Neuron (in vitro differentiated cells): ENCODE results near the gene CPSF4.
A peak's percentile ranks its signal among the peaks of the same experiment; 100 is the strongest.
"Not testable (repeated sequence)": the region's sequence is repeated elsewhere in the genome, so short reads cannot be mapped to it uniquely, and the experiment has no call there.

Source experiments
- H2AFZ ChIP-seq: one replicate; pipeline ENCODE4 v1.6.1; 2013; ENCODE audit warnings: low read depth, mild to moderate bottlenecking, inconsistent platforms, low read length, moderate library complexity
- H3K27me3 ChIP-seq: one replicate; pipeline ENCODE4 v1.6.1; 2013; ENCODE audit warnings: low read length; ENCODE audit not compliant: insufficient read depth
- H3K36me3 ChIP-seq: one replicate; pipeline ENCODE4 v1.6.1; 2013; ENCODE audit warnings: low read length; ENCODE audit not compliant: insufficient read depth
- H3K4me1 ChIP-seq: one replicate; pipeline ENCODE4 v1.6.1; 2013; ENCODE audit warnings: low read length; ENCODE audit not compliant: insufficient read depth
- H3K4me3 ChIP-seq: 2 replicates; pipeline ENCODE4 v1.5.1; 2013; ENCODE audit warnings: mild to moderate bottlenecking, low read length, moderate library complexity
- H3K9me3 ChIP-seq: one replicate; pipeline ENCODE4 v1.6.1; 2013; ENCODE audit warnings: low read length

CPSF4 gene

DNA sequence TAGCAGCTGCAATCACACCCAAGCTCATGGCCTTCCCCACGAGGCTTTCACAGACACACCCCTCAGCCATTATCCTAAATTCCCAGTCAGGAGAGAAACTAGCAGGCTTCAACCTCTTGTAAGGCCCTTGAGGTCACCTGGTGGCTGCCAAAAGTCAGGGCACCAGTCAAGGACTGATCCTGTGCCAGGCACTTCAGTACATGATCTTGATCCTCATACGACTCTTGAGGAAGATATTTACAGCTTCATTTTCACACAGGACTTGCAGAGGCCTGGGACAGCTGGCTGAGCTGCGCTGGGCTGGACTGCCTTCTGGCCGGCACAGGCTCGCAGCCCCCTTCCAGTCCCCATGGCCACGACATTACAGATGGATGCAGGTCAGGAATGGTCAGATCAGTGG lies 39.1 kb upstream of the CPSF4 start:
- no peak overlapping the region for H3K4me3 ChIP-seq
- H3K4me1 ChIP-seq = no peaks in the 10 kb centered on the region
- H3K27me3 ChIP-seq = no peaks in the 10 kb centered on the region
- no peaks in the 10 kb centered on the region for H3K9me3 ChIP-seq
- H2AFZ ChIP-seq = no peak overlapping the region
- peaks cover 82% of the 10 kb centered on the region for H3K36me3 ChIP-seq

DNA sequence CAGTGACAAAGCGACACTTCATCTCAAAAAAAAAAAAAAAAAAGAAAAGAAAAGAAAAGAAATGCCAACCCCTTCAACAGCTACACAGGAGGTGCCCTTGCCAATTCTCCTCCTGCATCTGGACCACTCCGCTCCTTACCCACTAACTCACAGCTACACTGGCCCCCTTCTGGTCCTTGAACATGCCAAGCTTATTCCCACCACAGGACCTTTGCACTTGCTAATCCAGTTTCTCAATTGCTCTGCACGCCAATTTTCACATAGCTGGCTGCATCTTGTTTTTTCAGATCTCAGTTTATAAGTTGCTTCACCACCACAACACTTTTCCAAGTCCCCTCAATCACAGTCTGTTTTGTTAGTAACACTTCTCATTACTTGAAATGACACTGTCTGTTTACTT lies 35.9 kb upstream of the CPSF4 start:
- Histone ChIP-seq H2AFZ (no peak overlapping the region), H3K4me1 (peaks cover 16% of the 10 kb centered on the region), H3K36me3 (peaks cover 68% of the 10 kb centered on the region), H3K9me3 (no peaks in the 10 kb centered on the region), H3K4me3 (no peak overlapping the region), H3K27me3 (no peaks in the 10 kb centered on the region)

DNA sequence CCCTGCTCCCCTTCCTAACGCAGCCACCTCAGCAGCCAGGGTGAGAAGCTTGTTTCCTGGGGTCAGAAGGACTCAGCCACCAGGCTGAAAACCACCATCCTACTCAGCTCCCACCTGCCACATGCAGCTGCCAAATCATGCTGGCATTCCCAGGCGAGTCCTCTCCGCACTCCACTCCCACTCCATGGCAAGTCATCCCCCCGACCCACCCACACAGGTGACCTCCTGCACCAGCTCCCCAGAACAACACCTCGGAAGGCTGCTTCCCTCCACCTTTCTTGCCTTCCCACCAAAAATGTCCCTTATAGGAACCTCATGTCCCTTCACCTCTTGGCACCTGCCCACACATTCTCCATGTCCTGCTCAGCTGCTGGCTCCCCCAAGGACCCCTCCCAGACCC lies 35.0 kb upstream of the CPSF4 start:
- Histone ChIP-seq H3K9me3 (no peaks in the 10 kb centered on the region), H3K4me1 (peaks cover 16% of the 10 kb centered on the region), H2AFZ (no peak overlapping the region), H3K4me3 (no peak overlapping the region), H3K27me3 (no peaks in the 10 kb centered on the region), H3K36me3 (peaks cover 59% of the 10 kb centered on the region)

DNA sequence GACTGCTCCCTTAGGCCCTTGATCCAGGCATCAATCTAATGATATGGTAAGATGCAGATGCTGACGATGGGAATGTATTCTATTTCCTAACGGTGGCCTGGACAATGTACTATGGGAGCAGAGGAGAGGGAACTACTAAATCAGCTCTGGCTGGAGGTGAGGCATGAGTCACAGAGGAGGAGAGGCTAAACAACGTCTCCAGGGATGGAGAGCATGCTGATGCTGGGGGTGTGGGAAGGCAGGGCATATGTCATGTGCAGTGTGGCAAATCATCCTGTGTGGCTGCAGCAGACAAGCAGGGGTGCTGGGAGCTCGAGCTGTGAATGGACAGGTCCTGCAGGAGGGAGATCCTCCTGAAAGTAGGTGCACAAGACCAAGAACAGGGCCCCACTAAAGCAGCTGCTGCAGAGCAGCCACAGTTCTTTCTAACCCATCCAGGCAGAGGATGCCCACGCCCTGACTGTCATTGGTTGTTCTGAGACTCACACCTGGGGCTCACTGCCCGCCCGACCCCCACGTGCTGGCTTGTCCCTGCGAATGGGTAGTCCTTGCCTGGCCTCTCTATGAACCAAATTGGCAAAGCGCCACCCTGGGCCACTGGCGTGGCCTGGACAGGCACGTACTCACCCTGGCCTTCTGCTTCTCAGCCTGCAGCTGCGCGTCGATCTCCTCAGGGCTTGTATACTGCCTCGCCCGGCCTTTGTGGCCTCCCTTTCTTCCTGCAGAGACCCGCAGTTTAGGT lies 34.3 kb upstream of the CPSF4 start:
- Histone ChIP-seq H3K4me3 (no peak overlapping the region), H3K27me3 (no peaks in the 10 kb centered on the region), H3K9me3 (no peaks in the 10 kb centered on the region), H3K4me1 (peaks cover 16% of the 10 kb centered on the region), H2AFZ (no peak overlapping the region), H3K36me3 (peaks cover 53% of the 10 kb centered on the region)

DNA sequence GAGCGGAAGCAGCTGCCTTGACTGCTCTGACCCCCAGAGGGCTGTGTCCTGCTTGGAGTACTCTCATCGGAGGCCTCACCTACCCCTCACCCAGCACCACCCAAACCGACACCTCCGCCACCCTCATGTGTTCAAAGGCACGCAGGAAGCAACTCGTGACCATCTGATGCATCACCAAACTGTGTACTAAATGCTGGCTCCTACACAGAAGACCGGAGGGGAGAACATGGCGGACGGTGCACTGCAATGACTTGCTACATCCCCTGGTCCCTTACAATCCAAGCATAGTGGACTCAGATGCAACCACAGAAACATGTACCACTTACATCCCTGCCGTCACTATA lies 33.8 kb upstream of the CPSF4 start:
- Histone ChIP-seq H2AFZ (no peak overlapping the region), H3K4me3 (no peak overlapping the region), H3K9me3 (no peaks in the 10 kb centered on the region), H3K27me3 (no peaks in the 10 kb centered on the region), H3K4me1 (peaks cover 18% of the 10 kb centered on the region), H3K36me3 (peaks cover 47% of the 10 kb centered on the region)

DNA sequence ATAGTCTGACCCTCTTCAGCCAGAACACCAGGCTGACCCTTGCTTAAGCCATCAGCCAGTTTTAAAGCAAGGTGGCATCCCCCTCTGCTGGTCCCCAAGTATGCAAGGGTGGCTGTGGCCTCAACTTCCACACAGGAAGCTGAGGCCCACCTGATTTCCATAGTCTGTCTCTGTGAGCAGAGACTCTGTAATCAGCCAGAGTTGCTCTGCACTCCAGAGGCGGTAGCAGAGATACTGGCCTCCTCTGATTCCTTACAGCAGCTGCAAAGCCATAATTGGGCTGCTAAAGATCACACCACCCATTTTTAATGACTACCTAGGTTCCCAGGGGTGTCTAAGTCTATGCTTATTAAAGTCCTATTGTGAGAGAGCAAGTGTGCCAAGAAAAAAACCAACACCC lies 32.2 kb upstream of the CPSF4 start:
- H3K9me3 ChIP-seq = no peaks in the 10 kb centered on the region
- H3K4me3 ChIP-seq = peak overlapping the region; percentile 80
- peaks cover 49% of the 10 kb centered on the region for H3K36me3 ChIP-seq
- no peaks in the 10 kb centered on the region for H3K27me3 ChIP-seq
- no peak overlapping the region for H2AFZ ChIP-seq
- H3K4me1 ChIP-seq = peaks cover 26% of the 10 kb centered on the region

DNA sequence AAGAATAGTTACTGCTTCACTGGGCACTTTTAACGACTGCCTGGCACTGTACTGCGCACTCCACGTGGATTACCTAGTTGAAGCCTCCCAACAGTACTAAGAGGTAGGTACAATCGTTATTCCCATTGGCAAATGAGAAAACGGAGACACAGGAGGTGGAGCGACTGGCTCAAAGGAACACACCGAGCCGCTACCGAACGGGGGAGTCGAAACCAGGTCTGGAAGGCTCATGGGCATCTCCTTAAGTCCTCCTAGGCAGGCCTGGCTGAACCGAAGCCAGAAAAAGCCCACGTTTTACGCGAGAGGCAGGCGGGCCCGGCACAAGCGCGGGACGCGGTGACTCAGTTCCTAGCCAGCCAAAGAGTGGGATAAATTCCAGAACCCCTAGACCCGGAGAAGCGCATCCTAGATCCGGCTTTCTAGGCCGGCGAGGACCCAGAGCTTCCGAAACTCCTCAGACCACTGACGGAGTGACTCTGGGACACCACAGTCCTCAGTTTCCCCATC lies 30.8 kb upstream of the CPSF4 start:
- H3K36me3 ChIP-seq = peaks cover 51% of the 10 kb centered on the region

DNA sequence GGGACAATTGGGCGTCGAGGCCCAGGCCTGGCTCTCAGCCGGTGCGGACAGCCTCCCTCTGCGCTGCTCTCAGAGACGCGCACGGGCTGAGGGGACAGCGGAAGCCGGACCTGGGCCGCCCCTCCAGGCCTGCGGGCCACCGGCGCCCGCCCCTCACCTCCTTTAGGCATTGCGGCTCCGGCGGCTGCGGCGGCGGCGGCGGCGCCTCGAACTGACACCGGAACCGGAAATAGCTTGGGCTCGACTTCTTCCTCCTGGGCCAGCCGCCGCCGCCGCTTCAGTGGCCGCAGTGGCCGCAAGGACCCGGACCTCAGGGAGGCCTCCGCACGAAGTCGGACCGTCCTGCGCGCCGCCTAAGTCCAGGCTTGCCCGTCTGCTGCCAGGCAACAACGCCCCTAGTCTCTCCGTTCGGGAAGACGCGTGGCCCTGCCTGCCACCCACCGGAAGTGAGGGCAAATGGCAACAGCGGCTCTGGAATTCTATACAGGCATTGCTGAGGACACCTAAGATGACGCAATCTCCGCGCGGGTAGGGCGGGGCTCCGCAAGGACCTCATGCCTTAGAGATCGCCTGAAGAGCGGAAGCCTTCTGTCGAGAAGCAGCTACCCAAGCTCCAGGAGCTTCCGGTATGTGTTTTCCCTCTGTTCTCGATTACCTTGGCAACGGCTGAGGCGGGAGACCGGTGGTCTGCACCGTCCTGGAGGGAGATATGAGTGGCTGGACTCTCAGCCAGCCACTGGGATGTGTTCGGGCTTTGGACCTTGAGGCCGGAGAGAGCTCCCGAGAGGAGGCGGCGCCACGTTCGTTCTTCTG lies 30.2 kb upstream of the CPSF4 start, which contains the start of the genes BUD31 and PDAP1:
BUD31 (plus strand) TSS at position 591 of the 813 bp plus-strand sequence. CDS start 2,124 bp downstream, outside the sequence.
PDAP1 (minus strand) TSS at position 219 of the 813 bp plus-strand sequence; CDS start at position 170, 49 bp downstream.
- Histone ChIP-seq H2AFZ (peak within 1 kb of the TSS; percentile 58), H3K4me3 (peak within 1 kb of the TSS; percentile 80), H3K9me3 (no peaks in the 10 kb centered on the region), H3K36me3 (peaks cover 52% of the 10 kb centered on the region), H3K4me1 (peaks cover 26% of the 10 kb centered on the region), H3K27me3 (no peaks in the 10 kb centered on the region)

More for the DNA sequence above, 30.8 kb upstream of the CPSF4 start:
- H3K27me3 ChIP-seq = no peaks in the 10 kb centered on the region
- H3K9me3 ChIP-seq = no peaks in the 10 kb centered on the region
- peaks cover 26% of the 10 kb centered on the region for H3K4me1 ChIP-seq
- peak overlapping the region; percentile 58 for H2AFZ ChIP-seq
- H3K4me3 ChIP-seq = peak overlapping the region; percentile 80

DNA sequence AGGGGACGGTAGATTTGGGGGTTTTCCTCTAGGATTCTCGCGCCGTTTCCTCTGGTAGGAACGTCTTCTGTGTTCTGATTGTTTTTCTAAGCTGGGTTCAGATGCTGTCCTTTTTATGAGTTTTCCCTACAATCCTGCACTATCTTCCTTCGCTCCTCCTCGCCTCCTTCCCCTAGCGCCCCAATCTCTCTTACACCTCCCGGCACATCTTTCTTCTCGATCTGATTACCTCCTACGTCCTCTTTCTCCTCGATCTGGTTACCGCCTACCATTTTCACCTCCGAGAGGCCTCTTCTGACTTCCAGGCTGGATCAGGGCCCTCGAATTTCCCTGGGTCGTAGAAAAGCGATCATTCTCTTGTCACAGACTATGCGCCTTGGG lies 29.6 kb upstream of the CPSF4 start:
- H3K4me3 ChIP-seq = peak overlapping the region; percentile 80
- H3K4me1 ChIP-seq = peaks cover 26% of the 10 kb centered on the region
- H3K36me3 ChIP-seq = peaks cover 52% of the 10 kb centered on the region
- no peak overlapping the region for H2AFZ ChIP-seq
- H3K27me3 ChIP-seq = no peaks in the 10 kb centered on the region
- H3K9me3 ChIP-seq = no peaks in the 10 kb centered on the region

DNA sequence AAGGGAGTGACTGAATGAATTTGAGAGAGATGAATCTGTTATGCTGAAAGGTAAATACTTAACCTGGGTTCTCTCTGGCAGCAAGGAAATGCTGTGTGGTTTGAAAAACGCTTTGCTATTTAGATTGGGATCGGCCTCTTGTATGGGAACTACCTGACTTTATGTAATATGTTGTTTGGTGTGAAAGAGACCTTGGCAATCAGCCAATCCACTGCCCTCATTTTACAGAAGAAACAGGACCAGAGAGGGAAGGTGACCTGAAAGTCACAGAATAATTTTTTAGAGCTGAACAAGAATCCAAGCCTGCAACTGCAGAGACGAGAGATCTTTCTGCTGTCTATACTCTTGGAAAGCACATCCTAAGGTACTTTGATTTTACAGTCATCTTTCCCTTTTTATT lies 28.9 kb upstream of the CPSF4 start:
- peaks cover 51% of the 10 kb centered on the region for H3K36me3 ChIP-seq
- H3K4me1 ChIP-seq = peaks cover 26% of the 10 kb centered on the region
- peak overlapping the region; percentile 80 for H3K4me3 ChIP-seq
- H3K9me3 ChIP-seq = peaks cover 2% of the 10 kb centered on the region
- H2AFZ ChIP-seq = no peak overlapping the region
- H3K27me3 ChIP-seq = no peaks in the 10 kb centered on the region

DNA sequence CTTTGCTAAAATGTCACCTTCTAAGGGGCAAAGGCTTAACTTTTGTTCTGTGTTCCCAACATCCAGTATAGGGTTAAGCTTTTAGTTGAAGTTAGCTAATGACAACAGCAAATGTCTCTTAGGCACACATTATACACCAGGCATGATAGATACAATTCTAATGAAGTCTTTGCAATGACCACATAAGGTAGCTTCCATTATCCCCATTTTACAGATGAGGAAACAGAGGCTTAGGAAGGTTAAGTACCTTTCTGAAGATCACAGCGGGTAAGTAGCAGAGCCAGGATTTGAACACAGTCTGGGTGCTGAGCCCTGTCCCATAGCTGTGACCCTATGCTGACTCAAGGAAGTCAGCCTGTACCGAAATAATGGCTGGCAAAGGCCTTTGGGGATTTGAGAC lies 28.1 kb upstream of the CPSF4 start:
- no peaks in the 10 kb centered on the region for H3K27me3 ChIP-seq
- peaks cover 50% of the 10 kb centered on the region for H3K36me3 ChIP-seq
- peak overlapping the region; percentile 80 for H3K4me3 ChIP-seq
- H3K9me3 ChIP-seq = peaks cover 5% of the 10 kb centered on the region
- H3K4me1 ChIP-seq = peaks cover 26% of the 10 kb centered on the region
- no peak overlapping the region for H2AFZ ChIP-seq

DNA sequence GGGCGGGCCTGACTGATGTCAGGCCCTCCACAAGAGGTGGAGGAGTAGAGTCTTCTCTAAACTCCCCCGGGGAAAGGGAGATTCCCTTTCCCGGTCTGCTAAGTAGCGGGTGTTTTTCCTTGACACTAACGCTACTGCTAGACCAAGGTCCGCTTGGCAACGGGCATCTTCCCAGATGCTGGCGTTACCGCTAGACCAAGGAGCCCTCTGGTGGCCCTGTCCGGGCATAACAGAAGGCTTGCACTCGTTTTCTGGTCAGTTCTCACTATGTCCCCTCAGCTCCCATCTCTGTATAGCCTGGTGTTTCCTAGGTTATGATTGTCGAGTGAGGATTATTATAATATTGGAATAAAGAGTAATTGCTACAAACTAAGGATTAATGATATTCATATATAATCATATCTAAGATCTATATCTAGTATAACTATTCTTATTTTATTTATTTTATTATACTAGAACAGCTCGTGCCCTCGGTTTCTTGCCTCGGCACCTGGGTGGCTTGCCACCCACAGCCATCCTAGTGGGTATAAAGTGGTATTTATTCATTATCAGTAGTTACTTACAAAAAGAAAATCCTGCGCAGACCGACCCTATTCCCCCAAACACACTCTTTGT lies 23.1 kb upstream of the CPSF4 start:
- peaks cover 84% of the 10 kb centered on the region for H3K36me3 ChIP-seq
- not testable (repeated sequence) for H3K27me3 ChIP-seq, H3K4me3 ChIP-seq, H3K9me3 ChIP-seq, H3K4me1 ChIP-seq, H2AFZ ChIP-seq

DNA sequence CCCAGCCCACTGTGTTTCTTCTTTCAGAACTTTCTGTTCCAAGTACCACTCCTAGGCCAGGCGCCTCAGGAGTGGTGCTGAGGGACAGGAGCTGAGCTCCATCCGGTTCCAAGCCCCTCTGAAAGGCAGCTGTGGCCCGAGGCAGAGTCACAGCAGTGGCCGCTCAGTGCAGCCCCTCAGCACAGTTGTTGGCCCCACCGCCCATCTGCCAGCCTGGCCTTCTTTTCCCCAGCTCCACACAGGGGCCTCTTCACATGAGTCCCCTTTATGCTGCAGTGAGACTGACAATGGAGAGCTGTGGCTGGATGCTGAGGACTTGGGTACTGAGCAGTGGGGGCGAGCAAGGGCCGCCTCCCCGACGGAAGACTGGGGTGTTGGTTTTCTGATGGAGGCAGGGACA lies 20.5 kb upstream of the CPSF4 start:
- Histone ChIP-seq H3K36me3 (peaks cover 83% of the 10 kb centered on the region), H3K9me3 (peaks cover 5% of the 10 kb centered on the region), H3K4me1 (no peaks in the 10 kb centered on the region), H2AFZ (no peak overlapping the region), H3K4me3 (no peak overlapping the region), H3K27me3 (no peaks in the 10 kb centered on the region)
